Subcutaneous adipose tissue (tissue), 4 donors: ENCODE data around the gene SMLR1. TPM values are rescaled to one million over a fixed set of nuclear protein-coding genes. Genes with fewer than 3 reads are reported as not detected.

Experiments
- total RNA-seq, 4 donors: library from RNA; depleted of rRNA; stranded (reverse); fragments of >200 nt; gene quantifications; one replicate each; pipeline ENCODE4 v1.1.0, GENCODE V29; 2016
- TF ChIP-seq, protein P1 (sequence below): fragments of 450-650 bp; IDR thresholded peaks from one replicate; pipeline ENCODE4 v1.5.1; 2016; ENCODE audit warnings: low read depth, mild to moderate bottlenecking, control low read depth, antibody characterized with exemption, moderate library complexity

The SMLR1 gene
- total RNA-seq, 4 donors from 2014 or later, result not detected

DNA sequence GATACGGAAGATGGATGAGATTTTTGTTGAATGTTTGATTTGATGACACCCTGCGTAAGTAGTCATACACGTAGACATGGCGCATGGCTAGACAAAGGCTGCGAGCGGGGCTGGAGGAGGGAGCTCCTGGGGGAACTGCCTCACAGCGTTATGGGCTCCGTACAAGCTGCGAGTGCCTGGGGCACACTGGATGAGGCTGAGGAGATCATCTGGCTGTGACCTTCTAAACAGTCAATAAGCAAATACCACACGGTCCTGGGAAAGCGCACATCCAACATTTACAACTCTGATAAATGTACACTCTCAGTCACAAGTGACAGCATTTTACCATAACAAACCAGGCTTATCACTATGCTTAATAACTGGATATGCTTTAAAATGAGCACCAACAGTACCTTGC is 37.1 kb downstream of the SMLR1 start:
- TF ChIP-seq, protein P1, sequence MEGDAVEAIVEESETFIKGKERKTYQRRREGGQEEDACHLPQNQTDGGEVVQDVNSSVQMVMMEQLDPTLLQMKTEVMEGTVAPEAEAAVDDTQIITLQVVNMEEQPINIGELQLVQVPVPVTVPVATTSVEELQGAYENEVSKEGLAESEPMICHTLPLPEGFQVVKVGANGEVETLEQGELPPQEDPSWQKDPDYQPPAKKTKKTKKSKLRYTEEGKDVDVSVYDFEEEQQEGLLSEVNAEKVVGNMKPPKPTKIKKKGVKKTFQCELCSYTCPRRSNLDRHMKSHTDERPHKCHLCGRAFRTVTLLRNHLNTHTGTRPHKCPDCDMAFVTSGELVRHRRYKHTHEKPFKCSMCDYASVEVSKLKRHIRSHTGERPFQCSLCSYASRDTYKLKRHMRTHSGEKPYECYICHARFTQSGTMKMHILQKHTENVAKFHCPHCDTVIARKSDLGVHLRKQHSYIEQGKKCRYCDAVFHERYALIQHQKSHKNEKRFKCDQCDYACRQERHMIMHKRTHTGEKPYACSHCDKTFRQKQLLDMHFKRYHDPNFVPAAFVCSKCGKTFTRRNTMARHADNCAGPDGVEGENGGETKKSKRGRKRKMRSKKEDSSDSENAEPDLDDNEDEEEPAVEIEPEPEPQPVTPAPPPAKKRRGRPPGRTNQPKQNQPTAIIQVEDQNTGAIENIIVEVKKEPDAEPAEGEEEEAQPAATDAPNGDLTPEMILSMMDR, result no peak

DNA sequence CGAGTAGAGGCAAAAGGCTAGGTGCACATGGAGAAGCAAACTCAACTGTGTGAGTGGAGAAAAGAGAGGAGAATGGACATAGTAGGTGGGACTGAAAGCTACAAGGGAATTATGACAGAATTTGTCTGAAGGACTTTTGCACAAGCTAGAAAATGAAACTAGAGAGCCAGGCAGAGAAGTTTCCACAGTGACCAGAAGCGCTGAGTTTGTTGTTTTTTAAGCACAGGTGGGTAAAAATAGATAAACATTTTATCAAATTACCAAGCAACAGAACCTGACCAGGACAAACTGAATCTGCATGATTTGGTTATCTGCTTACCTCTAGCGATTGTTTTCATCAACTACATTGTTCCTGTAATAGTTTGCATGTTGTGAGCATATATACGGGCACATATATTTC is 38.6 kb downstream of the SMLR1 start:
- TF ChIP-seq, protein P1, result no peak

DNA sequence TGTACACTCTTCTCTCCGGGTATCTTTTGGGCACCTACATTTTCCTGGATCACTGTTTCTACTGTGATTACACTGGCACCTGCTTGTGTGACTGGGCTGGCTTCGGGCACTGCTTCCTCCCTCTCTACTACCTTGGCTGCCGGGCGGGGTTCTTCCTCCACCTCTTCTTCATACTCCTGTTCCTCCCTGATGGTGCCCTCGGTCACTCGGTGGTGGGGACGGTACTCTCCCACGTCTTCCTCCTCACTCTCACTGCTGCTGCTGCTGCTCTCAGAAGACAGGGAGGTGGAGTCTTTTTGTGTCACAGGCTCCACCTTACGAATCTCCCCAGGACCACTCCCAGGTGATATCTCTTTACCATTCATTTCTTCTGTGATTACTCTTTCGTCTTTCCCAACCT is 42.5 kb downstream of the SMLR1 start:
- TF ChIP-seq, protein P1, result no peak

DNA sequence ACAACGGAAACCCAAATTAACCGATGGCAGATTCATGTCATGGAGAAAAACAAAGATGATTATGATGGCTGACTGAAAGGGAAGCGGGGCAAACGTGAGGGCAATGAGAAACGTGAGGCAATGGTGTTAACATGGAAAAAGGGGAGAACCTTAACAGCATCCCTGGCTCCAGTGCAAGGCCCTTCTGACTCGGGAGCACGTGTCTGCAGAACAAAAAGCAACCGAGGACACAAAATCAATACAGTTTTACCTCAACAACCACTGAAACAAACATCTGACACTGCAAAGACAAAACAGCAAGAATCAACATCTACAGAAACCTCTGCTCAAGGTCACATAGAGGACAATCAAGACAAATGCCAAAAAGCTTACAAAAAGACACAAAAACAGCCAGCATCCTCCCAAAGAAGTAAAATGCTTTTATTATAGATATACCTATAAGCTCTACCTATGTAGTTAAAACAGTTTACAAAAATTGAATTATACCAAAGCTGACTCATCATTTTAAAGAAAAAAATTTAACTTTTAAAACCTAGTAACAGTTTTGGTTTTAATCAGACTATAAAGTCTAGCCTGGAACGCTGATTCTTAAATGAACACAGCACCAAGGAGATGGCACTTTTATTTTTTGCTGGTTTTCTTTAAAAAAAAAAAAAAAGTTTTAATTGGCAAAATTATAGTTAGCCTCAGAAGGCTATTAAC is 43.1 kb downstream of the SMLR1 start:
- TF ChIP-seq, protein P1, result no peak

DNA sequence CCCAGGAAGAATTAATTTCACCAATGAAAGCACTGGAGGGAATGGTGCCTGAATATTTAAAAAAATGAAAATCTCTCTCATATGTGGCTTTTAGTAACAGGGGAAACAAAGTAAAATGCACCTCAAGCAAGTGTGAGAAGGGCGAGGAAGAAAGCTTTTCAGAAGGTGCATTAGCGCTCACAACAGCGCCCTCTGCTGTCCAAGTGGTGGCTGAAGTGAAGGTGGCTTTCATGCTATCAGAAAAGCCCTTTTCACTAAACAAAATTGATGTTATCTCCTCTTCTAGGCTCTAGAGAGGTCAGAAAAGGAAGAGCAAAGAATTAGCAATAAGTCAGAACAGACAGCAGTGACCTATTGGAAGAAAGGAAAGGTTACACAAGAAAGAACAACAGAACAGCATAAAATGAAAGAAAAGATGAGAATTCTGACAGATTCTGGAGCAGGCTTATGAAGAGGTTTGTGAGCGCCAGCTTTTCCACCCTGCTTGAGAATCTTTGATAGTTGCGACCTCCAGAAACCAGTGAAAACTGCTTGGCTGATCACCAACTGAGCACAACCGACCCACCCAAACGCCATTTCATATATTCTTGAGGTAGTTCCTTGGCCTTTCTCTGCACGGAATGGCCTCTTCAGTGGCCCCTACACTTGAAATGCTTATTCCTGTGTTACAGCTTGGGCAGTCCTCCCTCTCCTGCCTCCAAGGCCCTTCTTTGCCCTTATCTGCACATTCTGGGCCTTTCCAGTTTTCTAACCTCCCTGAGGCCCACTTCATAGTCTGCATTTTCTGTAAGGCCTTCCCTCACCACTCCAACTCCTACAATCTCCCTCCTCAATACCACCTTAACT is 45.3 kb downstream of the SMLR1 start:
- TF ChIP-seq, protein P1, result no peak

DNA sequence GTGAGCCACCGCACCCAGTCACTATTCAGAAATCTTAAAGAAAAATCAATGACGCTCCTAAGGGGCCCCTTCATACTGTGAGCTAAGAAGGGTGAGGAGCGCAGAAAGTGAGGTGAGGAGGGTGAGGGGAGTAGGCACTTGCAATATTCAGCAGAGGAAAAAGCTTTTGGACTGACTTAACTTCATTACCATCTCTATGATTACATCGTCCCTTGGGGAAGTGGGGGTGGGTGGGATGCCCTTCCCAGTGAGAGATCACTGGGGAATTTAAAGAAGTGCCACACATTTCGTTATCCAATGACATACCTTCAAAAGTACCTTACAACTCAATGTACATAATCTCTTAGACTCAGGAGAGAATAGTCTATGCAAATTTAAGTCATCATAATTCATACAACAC is 46.5 kb downstream of the SMLR1 start:
- TF ChIP-seq, protein P1, result no peak

DNA sequence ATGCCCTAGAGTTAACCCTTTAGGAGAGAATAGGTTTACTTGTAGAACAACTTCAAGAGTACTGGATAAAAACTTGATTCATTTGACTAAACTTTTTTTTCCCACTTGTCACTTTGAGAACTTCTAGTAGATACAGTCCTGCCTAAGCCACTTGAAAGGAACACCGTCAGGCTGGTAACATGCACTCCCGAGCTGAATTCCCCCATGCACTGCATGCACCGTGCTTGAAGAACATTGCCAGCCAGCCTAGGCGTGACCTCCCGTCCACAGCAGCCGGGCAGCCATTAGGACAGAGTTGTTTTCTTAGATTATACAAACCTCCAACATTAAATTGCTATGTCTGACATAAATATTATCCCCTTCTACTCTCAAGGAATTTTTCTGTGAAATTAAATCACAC is 52.6 kb downstream of the SMLR1 start:
- TF ChIP-seq, protein P1, result no peak
